PC-3 (cell line): ENCODE results near the gene LAGE3. TPM values are rescaled to one million over a fixed set of nuclear protein-coding genes. Genes with fewer than 3 reads are reported as not detected.

Experiments
- ATAC-seq: fragments of 200-7000 bp; cut with Tn5 transposase; 2 replicates; pipeline ENCODE4 v1.9.1; 2020; ENCODE audit warnings: mild to moderate bottlenecking, moderate library complexity
- BruUV-seq: library from RNA; stranded (reverse); fragments of 400-500 nt; replicated peaks from 2 replicates; lab custom pipeline; 2021; lab: Mats Ljungman, UMichigan
- CTCF ChIA-PET: fragments of 300-600 bp; sonication (Branson Sonifier 250); formaldehyde crosslinking; loops from one replicate; lab custom pipeline; 2022; ENCODE audit warnings: antibody characterized with exemption; lab: Charles Lee
- POLR2A ChIA-PET: fragments of 300-600 bp; sonication (Branson Sonifier 250); formaldehyde crosslinking; loops from one replicate; lab custom pipeline; 2022; ENCODE audit warnings: antibody characterized with exemption; ENCODE audit not compliant: unreplicated experiment; lab: Charles Lee
- DNase-seq: peaks from one replicate; pipeline ENCODE4 v3.0.0-alpha.2; 2015
- H2AFZ ChIP-seq: fragments of 300-600 bp; sonication (generic); 2 replicates; pipeline ENCODE4 v1.6.0; 2016; ENCODE audit warnings: antibody characterized with exemption, low read length
- H3F3A ChIP-seq: fragments of 300-600 bp; sonication (generic); one replicate; pipeline ENCODE4 v1.6.0; 2017; ENCODE audit warnings: antibody characterized with exemption, low read length, control low read depth, mild to moderate bottlenecking; ENCODE audit not compliant: unreplicated experiment
- H3K27ac ChIP-seq: fragments of 300-600 bp; sonication (generic); 2 replicates; pipeline ENCODE4 v1.5.1; 2016; ENCODE audit warnings: mild to moderate bottlenecking, low read length
- H3K27me3 ChIP-seq: fragments of 300-600 bp; sonication (generic); 2 replicates; pipeline ENCODE4 v1.6.1; 2016; ENCODE audit warnings: low read length, mixed read lengths
- H3K36me3 ChIP-seq: fragments of 300-600 bp; sonication (generic); 2 replicates; pipeline ENCODE4 v1.6.1; 2016; ENCODE audit warnings: low read depth, mixed run types, low read length, mixed read lengths
- H3K4me1 ChIP-seq: fragments of 300-600 bp; sonication (generic); 2 replicates; pipeline ENCODE4 v1.5.1; 2016; ENCODE audit warnings: low read length; ENCODE audit not compliant: insufficient read depth
- H3K4me2 ChIP-seq: fragments of 300-600 bp; sonication (generic); 2 replicates; pipeline ENCODE4 v1.6.0; 2016; ENCODE audit warnings: low read length
- H3K4me3 ChIP-seq: fragments of 300-600 bp; sonication (generic); 2 replicates; pipeline ENCODE4 v1.5.1; 2016; ENCODE audit warnings: mild to moderate bottlenecking, low read length, mixed read lengths
- H3K79me2 ChIP-seq: fragments of 300-600 bp; sonication (generic); 2 replicates; pipeline ENCODE4 v1.6.1; 2017; ENCODE audit warnings: low read length, mixed read lengths
- H3K9ac ChIP-seq: fragments of 300-600 bp; sonication (generic); 2 replicates; pipeline ENCODE4 v1.6.0; 2016; ENCODE audit warnings: mild to moderate bottlenecking, low read length
- H3K9me2 ChIP-seq: fragments of 300-600 bp; sonication (generic); replicated peaks from 2 replicates; pipeline ENCODE4 v1.6.1; 2016; ENCODE audit warnings: mixed run types, low read length, mixed read lengths
- H3K9me3 ChIP-seq: fragments of 300-600 bp; sonication (generic); 2 replicates; pipeline ENCODE4 v1.6.1; 2016; ENCODE audit warnings: low read length, mixed read lengths
- H4K20me1 ChIP-seq: fragments of 300-600 bp; sonication (generic); 2 replicates; pipeline ENCODE4 v1.6.1; 2016; ENCODE audit warnings: low read length, mixed read lengths
- CTCF ChIP-seq: fragments of 300-600 bp; sonication (generic); conservative IDR thresholded peaks from 2 replicates; pipeline ENCODE4 v1.5.1; 2017; ENCODE audit warnings: antibody characterized with exemption, low read depth, mild to moderate bottlenecking, low read length
- EZH2 ChIP-seq: fragments of 300-600 bp; sonication (generic); IDR thresholded peaks from one replicate; pipeline ENCODE4 v1.6.1; 2017; ENCODE audit warnings: antibody characterized with exemption, mild to moderate bottlenecking, low read length; ENCODE audit not compliant: unreplicated experiment
- EZH2phosphoT487 ChIP-seq: fragments of 300-600 bp; sonication (generic); IDR thresholded peaks from 2 replicates; pipeline ENCODE4 v1.6.1; 2018; ENCODE audit warnings: mild to moderate bottlenecking, antibody characterized with exemption, low read length, borderline replicate concordance
- intact Hi-C: fragments of 100-400 bp; cut with micrococcal nuclease; formaldehyde crosslinking; loops from 2 replicates; pipeline ENCODE4 v1.9.0; 2023
- total RNA-seq: library from RNA; depleted of rRNA; stranded (reverse); fragments of >200 nt; gene quantifications from 2 replicates; pipeline ENCODE4 v1.2.3, GENCODE V29; 2014

Gene LAGE3
- total RNA-seq, 1 experiment from 2014 or later = 87.4 TPM

- no TSS peak for BruUV-seq
- Histone ChIP-seq H2AFZ (peak overlapping the region; percentile 70), H3K4me1 (no peaks in the 10 kb centered on the region), H3F3A (no peaks in the 10 kb centered on the region), H3K4me3 (peak overlapping the region; percentile 64), H3K9me3 (no peaks in the 10 kb centered on the region), H3K27ac (no peak overlapping the region), H3K36me3 (no peaks in the 10 kb centered on the region), H3K9me2 (no peaks in the 10 kb centered on the region), H3K4me2 (peak overlapping the region; percentile 69), H4K20me1 (no peaks in the 10 kb centered on the region), H3K9ac (no peak overlapping the region), H3K27me3 (no peaks in the 10 kb centered on the region), H3K79me2 (peaks cover 17% of the 10 kb centered on the region)
- ChIA-PET POLR2A (interaction anchor here (0.6 to 0.8 kb wide), 2 partner anchors 29 to 78 kb away, joined by 4 to 6 read pairs; partner anchors contain the start of gene ATP6AP1), CTCF (no interaction called here)
- intact Hi-C loops = loop anchor here (10.0 kb wide), 1 partner anchor 63 kb away; the partner anchor contains the start of gene RPL10
- DNase-seq (peak; percentile 56), ATAC-seq (peak; percentile 43)
- no peak for TF ChIP-seq CTCF
- no peak for TF ChIP-seq EZH2phosphoT487
- no peak for TF ChIP-seq EZH2
Observed at GRCh38 chrX:154457491-154458115, 21.5 kb downstream of the LAGE3 start.

GRCh38 chrX:154452823-154453222, 26.3 kb downstream of the LAGE3 start:
- no peak overlapping the region for H3K4me3 ChIP-seq
- ChIA-PET CTCF (no interaction called here), POLR2A (interaction anchor here (0.6 kb wide), 1 partner anchor 74 kb away, joined by 8 read pairs; no protein-coding TSS in a partner anchor)
- H3K9me3 ChIP-seq = no peaks in the 10 kb centered on the region
- DNase-seq = no peak
- no peaks in the 10 kb centered on the region for H3K4me1 ChIP-seq
- H3F3A ChIP-seq = no peaks in the 10 kb centered on the region
- H2AFZ ChIP-seq = no peak overlapping the region
- no TSS peak for BruUV-seq
- no peak for ATAC-seq
- H4K20me1 ChIP-seq = no peaks in the 10 kb centered on the region
- H3K27me3 ChIP-seq = no peaks in the 10 kb centered on the region
- TF ChIP-seq CTCF (no peak), EZH2phosphoT487 (no peak), EZH2 (no peak)
- no peak overlapping the region for H3K27ac ChIP-seq
- intact Hi-C loops = loop anchor here (10.0 kb wide), 1 partner anchor 58 kb away; the partner anchor contains the start of gene RPL10
- no peak overlapping the region for H3K4me2 ChIP-seq
- no peak overlapping the region for H3K9ac ChIP-seq
- no peaks in the 10 kb centered on the region for H3K79me2 ChIP-seq
- H3K9me2 ChIP-seq = no peaks in the 10 kb centered on the region
- peaks cover 6% of the 10 kb centered on the region; the same call in 1 of the 2 replicates for H3K36me3 ChIP-seq

- Histone ChIP-seq H3K4me3 (no peak overlapping the region), H3K9me3 (no peaks in the 10 kb centered on the region), H3K79me2 (peaks cover 6% of the 10 kb centered on the region), H2AFZ (no peak overlapping the region), H3K36me3 (peaks cover 6% of the 10 kb centered on the region; the same call in 1 of the 2 replicates), H3K27ac (no peak overlapping the region), H3K4me2 (no peak overlapping the region), H3K27me3 (no peaks in the 10 kb centered on the region), H3K9me2 (no peaks in the 10 kb centered on the region), H3K4me1 (peaks cover under 1% of the 10 kb centered on the region), H3F3A (no peaks in the 10 kb centered on the region), H3K9ac (no peak overlapping the region), H4K20me1 (no peaks in the 10 kb centered on the region)
- POLR2A ChIA-PET = no interaction called here
- DNase-seq = no peak
- TSS peak; percentile 70 for BruUV-seq
- CTCF ChIA-PET = no interaction called here
- intact Hi-C loops = loop anchor here (10.0 kb wide), 1 partner anchor 56 kb away; the partner anchor contains the start of gene RPL10
- no peak for ATAC-seq
- no peak for TF ChIP-seq EZH2
- TF ChIP-seq CTCF = no peak
- no peak for TF ChIP-seq EZH2phosphoT487
Observed at GRCh38 chrX:154450312-154450711, 28.8 kb downstream of the LAGE3 start.
